Pericardium fibroblast (primary cell): ENCODE measurements around the gene PTPRE. TPM values are rescaled to one million over a fixed set of nuclear protein-coding genes. Genes with fewer than 3 reads are reported as not detected.

ENCODE experiments used
- total RNA-seq: library from RNA; depleted of rRNA; stranded (reverse); fragments of >200 nt; gene quantifications from 2 replicates; pipeline ENCODE4 v1.2.3, GENCODE V29; 2015

The PTPRE gene
- 0.43 and 1.1 TPM in 2 replicates for total RNA-seq

GRCh38 chr10:127906548-127907377 is at the start of gene PTPRE:
TSS of gene PTPRE (plus strand) at chr10:127907103. CDS start at chr10:128040882, 133,779 bp downstream.

GRCh38 chr10:127892743-127893142 is 14.2 kb upstream of the PTPRE start, which contains the start of gene CLRN3:
TSS of gene CLRN3 (minus strand) at chr10:127892941. CDS start at chr10:127892784, 157 bp downstream.

GRCh38 chr10:128125944-128126764 is 219.3 kb downstream of the PTPRE start, which contains the start of gene MKI67:
TSS of gene MKI67 (minus strand) at chr10:128126423. CDS start at chr10:128125667, 756 bp downstream.

Other genes starting within 250 kb of the PTPRE start
- not detected in 2 replicates for gene FOXI2, start 169.9 kb upstream of the PTPRE start, total RNA-seq
- not detected in 2 replicates for gene CLRN3, start 14.2 kb upstream of the PTPRE start, total RNA-seq
- gene MKI67, start 219.3 kb downstream of the PTPRE start, total RNA-seq, result 0.58 and 0.60 TPM in 2 replicates